GM12892 (cell line): ENCODE data around the gene FBXL13.
A peak's percentile ranks its signal among the peaks of the same experiment; 100 is the strongest.
"Not testable (repeated sequence)": the region's sequence is repeated elsewhere in the genome, so short reads cannot be mapped to it uniquely, and the experiment has no call there.

Source experiments
- DNase-seq: peaks from one replicate; pipeline ENCODE4 v3.0.0; 2011; ENCODE audit not compliant: insufficient read length
- FAIRE-seq: peaks from 2 replicates; lab custom pipeline; 2011; peaks lifted over from hg19 to GRCh38; lab: Jason Lieb, UNC
- POLR2A ChIP-seq: IDR thresholded peaks from 2 replicates; pipeline ENCODE4 v1.6.1; 2011; ENCODE audit warnings: low read depth, low read length, control low read depth
- POLR2AphosphoS5 ChIP-seq: IDR thresholded peaks from 2 replicates; pipeline ENCODE4 v1.6.1; 2011; ENCODE audit warnings: low read depth, low read length, control low read depth
- TAF1 ChIP-seq: IDR thresholded peaks from 2 replicates; pipeline ENCODE4 v1.6.1; 2011; ENCODE audit warnings: low read depth, mild to moderate bottlenecking, control low read depth, low read length, borderline replicate concordance

The FBXL13 gene

DNA sequence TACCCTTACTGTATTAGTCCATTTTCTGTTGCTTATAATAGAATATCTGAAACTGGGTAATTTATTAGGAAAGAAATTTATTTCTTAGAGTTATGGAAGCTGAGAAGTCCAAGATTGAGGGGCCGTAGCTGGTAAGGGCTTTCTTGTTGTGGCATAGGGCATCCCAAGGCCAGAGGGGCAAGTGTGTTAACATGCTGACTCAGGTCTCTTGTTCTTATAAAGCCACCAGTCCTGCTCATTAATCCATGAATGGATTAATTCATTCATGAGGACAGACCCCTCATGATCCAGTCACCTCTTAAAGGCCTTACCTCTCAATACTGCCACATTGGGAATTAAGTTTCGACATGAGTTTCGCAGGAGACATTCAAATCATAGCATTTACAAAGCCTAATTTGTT is 2.7 kb upstream of the FBXL13 start:
- TF ChIP-seq POLR2A (no peak), TAF1 (no peak), POLR2AphosphoS5 (no peak)
- DNase-seq: no peak
- no peak for FAIRE-seq

- DNase-seq (no peak), FAIRE-seq (no peak)
- TF ChIP-seq POLR2AphosphoS5: no peak
- no peak for TF ChIP-seq TAF1
- no peak for TF ChIP-seq POLR2A
These were observed 2.2 kb upstream of the FBXL13 start for GRCh38 chr7:103076764-103077163.

GRCh38 chr7:103075337-103075918 is 832 bp upstream of the FBXL13 start:
- TF ChIP-seq TAF1 (peak; percentile 16; the same call in 1 of the 2 replicates), POLR2A (no peak), POLR2AphosphoS5 (0 out of 2 replicates have a peak, but pooled peaks have one; percentile 5)
- FAIRE-seq: peak; percentile 27
- peak; percentile 50 for DNase-seq

DNA sequence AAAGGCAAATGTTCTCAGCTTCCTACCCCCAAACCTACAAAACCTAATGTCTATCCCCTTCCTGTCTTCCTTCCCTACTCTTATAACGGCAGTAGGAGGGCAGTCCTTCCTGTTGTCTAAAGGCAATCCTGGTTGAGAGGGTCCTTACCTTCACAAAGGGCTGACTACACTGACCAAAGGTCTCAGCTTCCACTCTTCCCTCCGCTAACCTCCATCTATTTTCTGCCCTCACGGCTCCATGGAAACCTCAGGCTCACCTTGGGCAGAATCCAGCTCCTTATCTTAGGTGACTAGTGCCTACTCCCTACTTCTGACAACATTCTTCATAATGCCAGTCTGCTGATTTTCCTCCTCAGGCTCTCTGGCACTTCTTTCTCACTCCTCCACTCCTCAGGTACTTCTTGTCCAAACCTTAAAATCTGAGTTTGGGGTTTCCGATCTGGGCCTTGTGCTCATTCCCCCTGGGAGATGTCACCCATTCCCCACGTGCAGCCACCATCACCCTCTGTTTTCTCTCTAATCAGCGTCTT is 542 bp downstream of the FBXL13 start:
- FAIRE-seq: no peak
- no peak for TF ChIP-seq POLR2A
- TF ChIP-seq TAF1: no peak
- TF ChIP-seq POLR2AphosphoS5: no peak
- DNase-seq: no peak

GRCh38 chr7:103071000-103071399 is 3.6 kb downstream of the FBXL13 start:
- no peak for FAIRE-seq

DNA sequence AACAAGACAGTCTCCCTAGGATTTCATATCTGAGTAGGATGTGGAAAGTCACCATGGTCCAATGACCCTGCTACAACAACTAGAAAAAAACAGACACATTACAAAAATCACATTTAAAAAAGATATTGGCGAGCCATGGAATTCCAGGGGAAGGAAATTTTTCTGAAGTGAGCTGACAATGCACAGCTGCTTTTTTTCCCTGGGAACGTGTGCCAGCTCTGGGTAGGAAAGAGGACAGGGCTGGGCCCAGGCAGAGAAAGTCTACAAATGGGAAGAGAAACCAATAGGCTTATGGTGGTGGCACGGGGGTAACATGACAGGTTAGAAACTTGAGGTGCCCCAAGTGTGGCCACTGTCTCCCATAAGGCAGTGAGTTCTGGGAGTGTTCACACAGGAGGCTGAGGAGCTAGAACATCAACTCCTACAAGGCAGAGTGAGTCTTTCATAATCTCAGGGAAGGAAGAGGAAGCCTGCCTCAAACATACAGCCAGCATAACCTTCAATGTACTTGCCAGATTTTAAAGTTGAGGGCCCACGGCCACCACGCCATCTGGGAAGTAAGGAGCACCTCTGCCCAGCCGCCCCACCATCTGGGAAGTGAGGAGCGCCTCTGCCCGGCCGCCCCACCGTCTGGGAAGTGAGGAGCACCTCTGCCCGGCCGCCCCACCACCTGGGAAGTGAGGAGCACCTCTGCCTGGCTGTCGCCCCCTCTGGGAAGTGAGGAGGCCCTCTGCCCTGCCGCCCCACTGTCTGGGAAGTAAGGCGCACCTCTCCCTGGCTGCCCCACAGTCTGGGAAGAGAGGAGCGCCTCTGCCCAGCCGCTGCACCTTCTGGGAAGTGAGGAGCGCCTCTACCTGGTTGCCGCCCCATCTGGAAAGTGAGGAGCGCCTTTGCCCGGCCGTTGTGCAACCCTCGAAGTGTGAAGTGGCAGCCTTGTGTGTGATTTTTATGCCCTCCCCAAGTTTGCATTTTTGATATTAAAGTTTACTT is 5.9 kb downstream of the FBXL13 start:
- TF ChIP-seq POLR2AphosphoS5 (no peak), POLR2A (no peak), TAF1 (no peak)
- FAIRE-seq (no peak), DNase-seq (no peak)

More at GRCh38 chr7:103071000-103071399, 3.6 kb downstream of the FBXL13 start:
- DNase-seq: no peak
- no peak for TF ChIP-seq TAF1
- TF ChIP-seq POLR2AphosphoS5: no peak
- TF ChIP-seq POLR2A: no peak

- DNase-seq (peak; percentile 14), FAIRE-seq (no peak)
- no peak for TF ChIP-seq POLR2AphosphoS5
- no peak for TF ChIP-seq POLR2A
- no peak for TF ChIP-seq TAF1
These were observed 8.9 kb downstream of the FBXL13 start for GRCh38 chr7:103065667-103066066.

- DNase-seq (no peak), FAIRE-seq (no peak)
These were observed 10.7 kb downstream of the FBXL13 start for GRCh38 chr7:103063895-103064294.

DNA sequence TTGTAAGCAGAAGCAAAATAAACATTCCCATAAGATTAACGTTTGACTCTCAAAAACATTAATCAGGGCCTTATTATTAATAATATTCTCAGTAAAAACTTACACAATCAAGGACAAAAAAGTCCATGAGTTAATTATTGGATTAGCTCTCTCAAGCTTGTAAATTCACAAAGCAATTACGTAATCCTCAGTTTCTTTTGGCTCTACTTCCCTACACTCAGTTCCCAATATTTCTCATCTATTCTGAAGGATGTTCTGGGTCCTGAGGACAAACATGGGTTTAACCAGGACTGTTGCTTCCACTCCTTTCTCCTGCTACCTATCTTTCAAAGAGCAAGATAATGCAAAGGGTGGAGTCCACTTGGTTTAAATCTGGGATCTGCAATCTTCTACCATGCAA is 15.1 kb downstream of the FBXL13 start:
- DNase-seq (no peak), FAIRE-seq (no peak)
- no peak for TF ChIP-seq TAF1
- TF ChIP-seq POLR2A: no peak
- no peak for TF ChIP-seq POLR2AphosphoS5

More at GRCh38 chr7:103063895-103064294, 10.7 kb downstream of the FBXL13 start:
- TF ChIP-seq POLR2AphosphoS5 (no peak), TAF1 (no peak), POLR2A (no peak)

DNA sequence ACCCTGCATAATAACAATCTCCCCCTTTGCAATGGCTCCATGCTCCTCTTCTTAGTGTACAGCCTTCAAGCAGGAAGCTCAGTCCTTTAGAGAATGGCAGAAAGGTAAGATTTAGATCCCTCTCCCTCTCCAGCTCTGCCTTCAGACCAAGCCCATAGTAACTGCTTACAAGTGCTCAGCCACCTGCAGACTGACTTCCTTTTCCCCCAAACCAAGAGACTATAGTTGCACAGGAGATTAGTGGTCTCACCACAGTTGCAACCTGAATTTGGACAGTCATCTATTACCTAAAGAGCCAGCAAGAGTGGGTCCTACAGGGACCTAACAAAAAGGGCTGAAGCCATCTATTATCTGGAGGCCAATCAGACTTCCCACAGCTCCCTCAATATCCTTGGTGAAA is 16.5 kb downstream of the FBXL13 start:
- no peak for FAIRE-seq
- DNase-seq: no peak
- TF ChIP-seq POLR2A: no peak
- TF ChIP-seq POLR2AphosphoS5: no peak
- TF ChIP-seq TAF1: no peak

GRCh38 chr7:103056006-103056405 is 18.6 kb downstream of the FBXL13 start:
- not testable (repeated sequence) for FAIRE-seq

More at GRCh38 chr7:103056006-103056405, 18.6 kb downstream of the FBXL13 start:
- DNase-seq: not testable (repeated sequence)
